Skin epidermis (tissue), 12 donors: Measurements from ENCODE around the gene IPCEF1.
"Not testable (repeated sequence)": the region's sequence is repeated elsewhere in the genome, so short reads cannot be mapped to it uniquely, and the experiment has no call there.

Experiments
- H3K27ac ChIP-seq, 21 experiments: fragments of 200-600 bp; sonication (generic) in 11 of 21; one replicate each; pipeline ENCODE4 v1.5.0; 2020; ENCODE audit warnings: mild to moderate bottlenecking in 3 of 21, inconsistent platforms in 2 of 21, moderate library complexity in 2 of 21
- H3K4me3 ChIP-seq, 7 experiments: fragments of 200-600 bp; sonication (generic) in 2 of 7; one replicate each; pipeline ENCODE4 v1.5.0; 2020; ENCODE audit warnings: inconsistent platforms in 2 of 7, mild to moderate bottlenecking in 2 of 7, moderate library complexity in 1 of 7

The IPCEF1 gene

DNA sequence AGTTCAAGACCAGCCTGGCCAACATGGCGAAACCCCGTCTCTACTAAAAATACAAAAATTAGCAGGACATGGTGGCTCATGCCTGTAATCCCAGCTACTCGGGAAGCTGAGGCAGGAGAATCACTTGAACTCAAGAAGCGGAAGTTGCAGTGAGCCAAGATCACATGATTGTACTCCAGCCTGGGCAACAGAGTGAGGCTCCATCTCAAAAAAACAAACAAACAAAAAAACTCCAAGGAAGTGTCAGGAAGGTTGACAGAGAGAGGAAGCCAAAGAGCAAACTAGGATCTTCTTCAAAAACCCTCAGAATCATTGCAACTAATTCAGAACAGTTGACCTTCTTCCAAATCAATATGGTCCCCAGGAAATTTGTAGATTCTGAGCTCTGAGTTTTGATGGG, 154.9 kb downstream of the IPCEF1 start:
- H3K27ac ChIP-seq = peak overlapping the region in 1 of 21 experiments; percentile 44

DNA sequence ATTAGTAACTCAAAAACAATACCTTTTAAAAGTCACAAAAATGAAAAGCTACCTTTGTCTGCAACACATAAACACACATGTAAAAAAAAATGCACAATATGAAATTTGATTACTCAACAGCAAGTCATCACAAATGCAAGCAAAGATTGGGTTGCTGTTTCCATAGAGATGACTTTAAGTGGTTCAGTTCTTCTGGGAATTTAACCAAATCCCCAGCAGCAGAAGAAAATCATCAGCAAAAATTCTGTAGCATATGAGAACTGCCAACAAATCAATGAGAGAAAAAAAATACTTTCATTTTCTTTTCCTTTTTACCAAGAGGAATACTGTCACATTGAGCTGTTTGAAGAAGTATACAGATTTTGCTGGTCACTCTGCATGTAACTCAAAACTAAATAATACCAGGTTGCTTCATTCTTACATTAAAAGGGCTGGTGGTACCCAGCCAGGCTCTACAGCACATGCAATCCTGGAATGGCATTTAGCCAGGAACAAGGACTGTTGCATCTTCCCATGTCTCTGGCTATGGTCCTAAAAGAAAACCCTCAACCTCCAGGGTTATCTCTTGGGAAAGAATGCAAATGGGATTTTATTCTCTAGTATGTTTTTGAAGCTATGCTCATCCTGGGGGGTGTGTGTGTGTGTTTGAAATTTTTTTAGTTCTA, 159.3 kb downstream of the IPCEF1 start:
- Histone ChIP-seq H3K27ac (peak overlapping the region in 3 of 21 experiments; percentile 6 to 50 (median 8)), H3K4me3 (no peak overlapping the region)

More for the DNA sequence above, 154.9 kb downstream of the IPCEF1 start:
- not testable (repeated sequence) for H3K4me3 ChIP-seq

DNA sequence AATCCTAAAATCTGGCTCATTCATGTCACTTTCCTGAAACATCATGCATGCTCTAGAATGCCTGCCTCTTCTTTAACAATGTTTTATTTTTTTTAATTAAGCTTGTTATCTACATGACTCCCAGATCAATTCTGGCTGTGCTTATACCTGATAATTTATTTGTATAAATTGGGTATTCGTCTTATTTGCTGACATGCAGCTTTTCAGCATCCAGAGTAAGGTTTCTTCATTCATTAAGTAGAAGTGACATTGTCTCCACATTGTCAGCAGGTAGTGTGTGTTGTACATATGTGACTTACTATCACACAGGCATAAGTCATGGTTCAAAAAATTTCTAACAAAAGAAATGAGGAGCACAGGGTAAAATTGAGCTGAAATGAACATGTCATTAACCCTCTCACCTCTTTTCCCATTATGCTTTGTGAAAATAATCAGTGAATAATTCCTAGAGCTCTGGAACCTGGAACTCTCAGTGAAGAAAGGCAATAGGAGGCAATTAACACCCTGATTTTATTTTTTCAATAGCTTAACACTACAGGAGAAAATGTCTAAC, 160.2 kb downstream of the IPCEF1 start:
- H3K27ac ChIP-seq = peak overlapping the region in 1 of 21 experiments; percentile 9
- H3K4me3 ChIP-seq = no peak overlapping the region

DNA sequence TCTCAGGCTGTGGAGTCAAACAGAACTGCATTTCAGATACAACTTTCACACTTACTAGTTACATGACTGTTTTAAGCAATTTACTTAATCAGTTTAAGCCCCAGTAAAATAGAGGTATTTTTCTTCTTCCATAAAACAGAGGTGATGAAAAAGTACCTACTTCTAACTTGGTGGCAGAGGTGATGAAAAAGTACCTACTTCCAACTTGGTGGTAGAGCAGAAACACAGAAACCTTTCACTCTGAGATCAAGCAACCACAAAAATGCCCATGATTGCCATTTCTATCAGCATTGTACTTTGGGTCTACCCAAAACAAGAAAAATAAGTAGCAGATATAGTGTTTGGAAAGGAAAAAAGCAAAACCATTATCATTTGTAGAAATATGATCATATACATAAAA, 168.9 kb downstream of the IPCEF1 start:
- no peak overlapping the region for H3K4me3 ChIP-seq
- H3K27ac ChIP-seq = no peak overlapping the region

DNA sequence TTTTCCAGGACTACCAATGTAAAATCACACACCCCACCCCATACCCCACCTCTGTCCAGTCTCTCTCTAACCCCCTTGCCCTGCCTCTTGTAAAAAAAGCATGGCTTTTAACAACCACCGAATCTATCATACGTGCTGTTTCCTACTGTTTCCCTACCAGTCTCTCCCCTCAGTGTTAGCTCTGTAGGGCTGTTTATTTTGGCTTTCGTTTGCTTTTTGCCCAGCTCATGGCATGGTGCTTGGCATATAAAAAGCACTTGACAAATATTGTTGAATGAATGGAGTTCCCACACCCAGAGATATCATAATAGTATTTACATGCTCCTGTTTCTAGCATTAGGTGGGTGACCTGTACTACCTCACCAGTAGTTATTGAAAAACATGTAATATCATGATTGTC, 169.4 kb downstream of the IPCEF1 start:
- Histone ChIP-seq H3K27ac (no peak overlapping the region), H3K4me3 (no peak overlapping the region)

DNA sequence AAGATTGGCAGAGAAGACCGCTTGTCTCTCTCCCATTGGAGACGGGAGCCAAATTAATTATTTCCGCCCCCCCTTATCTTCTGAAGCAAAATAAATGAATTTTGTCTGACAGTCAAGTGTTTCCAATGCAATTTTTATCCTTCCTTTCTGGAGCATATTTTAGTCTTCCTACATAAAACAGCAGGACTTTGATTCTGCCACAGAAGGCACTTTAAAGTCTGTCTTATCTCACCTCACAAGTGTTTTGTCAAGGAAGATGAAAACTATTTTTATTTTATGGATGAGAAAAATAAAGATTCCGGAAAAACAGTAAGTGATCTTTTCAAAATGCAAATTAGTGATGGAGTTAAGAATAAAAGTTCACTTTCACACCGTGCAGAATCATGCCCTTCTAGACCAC, 177.2 kb downstream of the IPCEF1 start:
- H3K4me3 ChIP-seq = no peak overlapping the region
- H3K27ac ChIP-seq = no peak overlapping the region

DNA sequence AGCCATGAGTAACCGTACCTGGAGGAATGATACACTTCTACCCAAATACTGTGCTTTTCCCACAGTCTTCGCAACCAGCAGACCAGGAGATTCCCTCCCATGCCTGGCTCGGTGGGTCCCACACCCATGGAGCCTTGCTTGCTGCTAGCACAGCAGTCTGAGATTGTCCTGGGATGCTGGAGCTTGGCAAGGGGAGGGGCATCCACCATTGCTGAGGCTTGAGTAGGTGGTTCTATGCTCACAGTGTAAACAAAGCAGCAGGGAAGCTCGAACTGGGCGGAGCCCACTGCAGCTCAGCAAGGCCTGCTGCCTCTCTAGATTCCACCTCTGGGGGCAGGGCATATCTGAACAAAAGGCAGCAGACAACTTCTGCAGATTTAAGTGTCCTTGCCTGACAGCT, 184.2 kb downstream of the IPCEF1 start:
- H3K4me3 ChIP-seq, H3K27ac ChIP-seq: not testable (repeated sequence)

DNA sequence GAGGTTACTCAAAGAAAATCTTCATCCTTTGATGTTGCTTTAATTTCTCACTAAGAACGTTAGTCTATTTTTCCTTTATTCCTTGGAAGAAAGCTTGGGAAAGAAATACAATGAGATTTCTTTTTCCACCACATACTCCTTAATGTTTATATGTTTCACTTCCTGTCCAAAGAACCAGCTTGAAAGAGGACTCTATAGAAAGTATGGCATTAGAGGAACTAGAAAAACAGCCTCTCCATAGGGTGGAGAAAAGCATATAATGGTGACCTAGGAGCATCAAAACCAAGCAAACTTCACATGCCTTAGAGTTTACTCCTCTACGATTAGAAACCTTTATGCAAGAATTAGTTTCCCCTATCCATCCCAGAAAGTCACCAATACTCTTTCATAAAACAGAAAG, 186.5 kb downstream of the IPCEF1 start:
- no peak overlapping the region for H3K4me3 ChIP-seq
- H3K27ac ChIP-seq = no peak overlapping the region

DNA sequence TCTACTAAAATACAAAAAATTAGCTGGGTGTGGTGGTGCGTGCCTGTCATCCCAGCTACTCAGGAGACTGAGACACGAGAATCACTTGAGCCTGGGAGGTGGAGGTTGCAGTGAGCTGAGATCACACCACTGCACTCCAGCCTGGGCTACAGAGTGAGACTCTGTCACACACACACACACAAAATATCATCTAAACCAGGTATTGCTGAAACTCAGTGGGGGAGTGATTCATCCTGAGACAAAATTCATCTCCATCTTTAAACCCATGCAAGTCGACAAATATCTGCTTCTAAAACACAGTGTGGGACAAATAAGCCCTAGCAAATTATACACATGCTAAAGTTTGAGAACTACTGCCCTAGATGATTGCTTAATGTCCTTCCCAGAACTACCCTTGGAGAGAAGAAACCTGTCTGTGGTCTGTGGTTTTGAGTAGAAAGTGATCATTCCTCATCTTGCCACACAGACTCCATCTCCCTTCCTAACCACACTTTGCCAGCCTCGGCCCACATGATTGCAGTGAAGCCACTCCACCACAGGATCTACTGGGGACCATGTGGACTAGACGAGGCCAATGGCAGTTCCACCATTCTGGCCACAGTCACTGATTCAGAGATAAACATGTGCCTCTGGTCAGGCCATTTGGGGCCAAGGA, 187.3 kb downstream of the IPCEF1 start:
- Histone ChIP-seq H3K4me3 (no peak overlapping the region), H3K27ac (no peak overlapping the region)

DNA sequence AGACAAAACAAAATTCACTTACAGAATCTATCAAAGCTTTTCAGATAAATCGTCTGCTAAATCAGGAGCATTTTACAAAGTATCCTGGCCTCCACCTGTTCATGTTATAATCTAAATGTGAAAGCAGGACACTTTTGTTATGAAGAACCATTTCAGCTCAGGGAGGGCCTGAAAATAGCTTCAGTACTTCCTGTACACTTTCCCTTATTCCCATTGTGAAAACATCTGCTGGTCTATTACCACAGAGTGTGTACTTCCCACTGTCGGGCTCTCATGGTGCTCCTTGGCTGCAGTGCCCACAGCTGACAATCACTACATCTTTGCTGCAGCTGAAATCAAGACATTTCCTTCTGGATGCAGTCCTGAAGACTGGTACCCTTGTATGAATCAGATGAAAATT, 189.5 kb downstream of the IPCEF1 start:
- no peak overlapping the region for H3K27ac ChIP-seq
- no peak overlapping the region for H3K4me3 ChIP-seq

DNA sequence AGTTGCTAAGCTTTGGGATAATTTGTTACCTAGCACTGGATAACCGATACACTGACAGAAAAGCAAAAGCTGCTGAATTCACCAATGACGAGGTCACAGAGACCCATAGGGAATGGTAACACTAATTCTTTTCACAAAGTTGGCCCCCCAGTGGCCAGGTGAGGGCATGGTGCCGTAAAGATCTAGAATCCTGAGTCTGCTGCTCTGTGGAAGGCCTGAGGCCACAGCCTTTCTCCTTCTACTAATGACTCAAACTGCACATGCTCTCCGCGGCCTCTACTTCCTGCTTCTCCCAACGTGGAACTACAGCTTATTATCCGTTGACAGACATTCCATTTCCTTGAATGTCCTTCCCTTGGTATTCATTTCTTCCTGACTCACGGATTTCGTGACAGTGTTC, 190.5 kb downstream of the IPCEF1 start:
- Histone ChIP-seq H3K4me3 (no peak overlapping the region), H3K27ac (peak overlapping the region in 1 of 21 experiments; percentile 52)

DNA sequence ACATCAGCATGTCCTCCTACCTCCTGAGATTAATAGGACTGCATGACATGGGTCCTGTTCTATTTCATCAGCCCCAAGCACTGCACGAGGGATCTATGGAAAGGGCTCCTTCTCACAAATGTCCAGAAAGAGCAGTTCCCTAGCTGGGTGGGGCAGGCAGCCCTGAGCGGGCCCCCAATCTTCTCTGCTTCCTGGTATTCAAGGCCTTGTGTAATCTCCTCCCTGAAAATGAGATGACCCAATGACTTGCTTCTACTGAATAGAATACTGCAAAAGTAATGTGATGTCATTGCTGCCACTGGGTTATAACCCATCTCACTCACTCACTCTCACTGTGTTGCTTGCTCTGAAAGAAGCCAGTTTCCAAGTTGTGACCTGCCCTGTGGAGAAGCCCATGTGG, 191.1 kb downstream of the IPCEF1 start:
- H3K27ac ChIP-seq = peak overlapping the region in 1 of 21 experiments; percentile 6
- H3K4me3 ChIP-seq = no peak overlapping the region

DNA sequence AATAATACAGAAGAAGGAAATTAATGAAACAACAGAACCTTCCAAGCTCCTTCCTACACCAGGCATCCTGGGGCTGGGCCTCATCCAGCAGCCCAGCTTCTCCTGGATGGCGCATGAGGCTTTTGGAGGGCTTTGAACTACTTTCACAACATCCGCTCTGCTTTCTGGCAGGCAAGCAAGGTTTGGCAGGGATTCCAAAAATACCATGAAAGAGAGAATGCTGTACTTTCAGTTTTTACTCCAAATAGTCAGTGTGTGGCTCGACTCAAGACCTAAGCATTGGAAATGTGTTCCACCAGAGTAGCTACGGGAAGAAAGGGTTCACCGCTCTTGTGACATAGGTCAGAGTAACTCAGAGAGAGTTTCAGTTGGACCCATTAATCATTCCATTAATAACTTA, 192.2 kb downstream of the IPCEF1 start:
- Histone ChIP-seq H3K27ac (no peak overlapping the region), H3K4me3 (no peak overlapping the region)

DNA sequence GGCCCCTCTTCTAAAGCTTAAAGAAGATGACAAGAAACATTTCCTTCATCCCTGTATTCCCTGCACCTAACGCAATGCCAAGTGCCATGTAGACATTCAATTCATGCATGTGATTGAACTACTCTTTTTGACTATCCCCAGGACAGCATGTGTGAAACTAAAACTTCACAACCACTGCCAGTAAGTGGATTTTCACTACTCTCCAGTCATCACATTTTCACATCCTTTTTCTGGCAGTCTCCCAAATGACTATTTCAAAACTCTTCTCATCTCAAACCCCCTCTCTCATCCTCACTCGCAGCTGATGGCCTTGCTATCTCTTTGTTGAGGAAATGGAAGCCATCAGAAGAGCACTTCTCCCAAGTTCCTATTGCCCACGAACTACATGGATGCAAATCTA, 194.9 kb downstream of the IPCEF1 start:
- no peak overlapping the region for H3K4me3 ChIP-seq
- peak overlapping the region in 1 of 21 experiments; percentile 38 for H3K27ac ChIP-seq

DNA sequence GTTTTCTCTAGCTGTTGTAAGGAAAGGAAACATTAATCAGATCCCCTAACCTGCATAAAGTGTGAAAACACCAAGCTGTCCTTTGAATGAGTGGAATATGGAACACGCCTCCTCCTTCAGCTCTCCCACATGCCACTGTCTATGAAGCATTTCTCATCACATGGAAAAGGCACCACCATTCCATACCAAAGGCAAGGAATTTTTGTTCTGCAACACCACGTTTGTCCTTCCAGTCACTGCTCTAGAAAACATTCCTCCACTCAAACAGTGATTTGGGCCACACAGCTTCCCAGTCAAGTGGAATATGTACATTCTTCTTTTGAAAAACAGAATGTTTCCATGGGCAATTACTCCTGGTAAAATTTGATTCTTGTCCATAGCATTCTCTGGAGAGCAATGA, 197.5 kb downstream of the IPCEF1 start:
- H3K27ac ChIP-seq = no peak overlapping the region

DNA sequence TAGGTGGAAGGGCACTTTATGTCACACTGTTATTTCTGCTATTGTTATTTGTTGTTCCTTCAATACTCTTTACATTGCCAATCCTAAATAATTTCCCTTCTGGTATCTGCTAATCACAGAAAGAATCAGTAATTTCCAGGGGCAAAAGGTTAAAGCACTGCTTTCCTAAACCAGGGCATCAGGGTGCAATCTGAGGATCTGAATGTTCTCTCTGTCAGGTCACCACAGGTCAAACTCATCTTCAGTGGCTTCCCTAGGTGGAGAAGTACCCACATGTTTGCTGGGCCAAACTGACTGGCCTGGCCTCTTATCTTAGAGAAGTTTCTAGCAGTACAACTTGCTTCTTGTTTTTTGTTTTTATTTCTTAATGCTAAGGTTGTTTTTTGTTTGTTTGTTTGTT, 198.9 kb downstream of the IPCEF1 start:
- H3K4me3 ChIP-seq = no peak overlapping the region
- peak overlapping the region in 7 of 21 experiments; percentile 41 to 77 (median 59) for H3K27ac ChIP-seq

More for the DNA sequence above, 197.5 kb downstream of the IPCEF1 start:
- no peak overlapping the region for H3K4me3 ChIP-seq

DNA sequence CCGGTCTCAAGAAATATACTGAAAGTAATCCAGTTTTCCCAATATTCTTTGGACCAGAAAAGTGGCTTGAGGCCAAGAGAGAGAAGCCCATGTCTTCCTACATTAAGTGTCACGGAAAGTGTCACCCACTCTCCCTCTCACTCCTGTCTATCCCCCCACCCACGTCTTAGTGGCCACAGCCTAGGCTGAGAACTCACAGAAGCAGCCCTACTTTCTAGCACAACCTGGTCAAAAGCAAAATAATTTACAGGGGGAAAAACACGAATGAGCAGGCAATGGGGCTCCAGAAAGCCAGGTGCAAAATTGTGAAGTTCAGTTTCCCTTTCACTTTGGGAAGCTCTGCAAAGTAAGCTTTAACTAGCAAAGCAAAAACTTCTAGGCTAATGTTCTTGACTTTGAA, 199.5 kb downstream of the IPCEF1 start:
- no peak overlapping the region for H3K4me3 ChIP-seq
- H3K27ac ChIP-seq = peak overlapping the region in 12 of 21 experiments; percentile 5 to 77 (median 42)

DNA sequence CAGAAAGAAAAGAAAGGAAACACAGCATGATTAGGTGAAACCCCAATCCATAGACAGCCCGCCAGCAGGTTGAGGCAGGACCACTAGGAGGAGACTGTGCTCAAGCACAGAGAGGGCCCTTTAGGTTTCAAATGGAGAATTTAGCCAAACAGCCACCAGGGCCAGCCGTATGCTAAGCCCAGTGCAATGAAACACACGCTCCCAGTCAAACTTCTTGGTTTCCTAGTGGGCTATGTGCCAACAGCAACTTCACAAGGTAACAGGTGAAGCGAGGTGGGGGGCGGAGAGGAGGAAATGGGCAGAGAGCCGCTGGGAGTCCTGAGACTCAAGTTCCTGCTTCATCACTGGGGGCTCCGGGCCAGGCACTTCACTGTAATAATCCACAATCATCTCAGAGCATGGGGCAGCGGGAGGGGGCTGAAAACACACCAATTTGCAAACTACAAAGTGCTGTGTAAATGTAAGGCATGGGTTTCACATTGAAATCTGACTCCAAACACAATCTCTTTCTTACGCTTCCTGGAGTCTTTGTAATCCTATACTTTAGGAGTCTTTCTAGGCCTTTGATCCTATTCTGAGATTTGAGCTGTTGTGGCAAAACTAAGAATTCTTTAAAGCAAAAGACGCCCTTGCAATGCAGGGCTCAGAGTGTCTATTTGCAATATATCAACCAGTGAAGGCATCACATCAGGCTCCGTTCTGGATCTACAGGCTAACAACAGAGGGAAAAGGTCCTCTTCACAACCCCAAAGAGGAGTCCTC, 200.3 kb downstream of the IPCEF1 start:
- no peak overlapping the region for H3K4me3 ChIP-seq
- peak overlapping the region in 10 of 21 experiments; percentile 5 to 77 (median 39) for H3K27ac ChIP-seq

DNA sequence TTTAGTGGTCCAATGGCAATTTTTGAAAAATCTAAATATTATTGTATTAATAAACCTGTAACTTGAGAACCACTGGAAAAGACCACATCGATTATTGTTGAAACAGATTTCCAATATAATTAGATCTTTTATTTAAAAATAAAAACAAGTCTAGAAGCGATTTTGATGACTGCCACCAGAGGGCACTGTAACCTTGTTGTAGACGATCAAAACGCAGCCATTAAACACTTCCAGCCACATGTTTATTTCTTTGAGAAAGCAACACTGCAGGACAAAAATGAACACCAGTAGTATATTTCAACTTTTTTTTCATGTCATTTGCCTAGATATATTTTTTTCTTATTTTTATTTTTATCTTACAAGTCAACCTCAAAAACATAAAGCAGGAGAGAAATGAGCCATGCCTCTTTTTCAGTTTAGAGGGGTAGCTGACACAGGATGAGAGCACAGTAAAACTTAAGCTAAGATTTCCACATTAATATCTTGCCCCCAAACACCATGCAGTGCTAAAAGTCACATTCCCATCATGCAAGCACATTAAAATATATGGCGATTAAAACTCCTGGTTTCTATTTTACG, 202.1 kb downstream of the IPCEF1 start:
- Histone ChIP-seq H3K4me3 (no peak overlapping the region), H3K27ac (no peak overlapping the region)

DNA sequence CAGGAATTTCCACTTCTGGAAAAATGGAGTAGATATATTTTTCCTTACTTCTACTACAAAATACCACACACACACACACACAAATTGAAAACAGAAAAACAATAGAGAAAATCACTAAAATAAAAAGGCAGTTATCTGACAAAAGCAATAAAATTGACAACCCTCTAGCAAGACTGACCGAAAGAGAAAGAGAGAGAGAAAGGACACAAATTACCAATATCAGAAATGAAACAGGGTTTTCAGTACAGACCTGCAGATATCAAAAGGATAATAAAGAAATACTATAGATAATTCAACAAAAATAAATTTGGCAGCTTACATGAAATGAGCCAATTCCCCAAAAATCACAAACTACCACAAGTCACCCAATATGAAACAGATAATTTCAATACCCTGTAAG, 212.8 kb downstream of the IPCEF1 start:
- H3K27ac ChIP-seq = no peak overlapping the region

More for the DNA sequence above, 212.8 kb downstream of the IPCEF1 start:
- H3K4me3 ChIP-seq = no peak overlapping the region
